GM23248 (cell line): ENCODE data around the gene TEN1. TPM values are rescaled to one million over a fixed set of nuclear protein-coding genes. Genes with fewer than 3 reads are reported as not detected.
A peak's percentile ranks its signal among the peaks of the same experiment; 100 is the strongest.

Experiments
- DNase-seq: peaks from one replicate; pipeline ENCODE4 v3.0.0-alpha.2; 2015
- H2AFZ ChIP-seq: fragments of 200-600 bp; sonication (generic); 2 replicates; pipeline ENCODE4 v1.6.1; 2016; ENCODE audit warnings: antibody characterized with exemption
- H3F3A ChIP-seq: fragments of 200-600 bp; sonication (generic); 2 replicates; pipeline ENCODE4 v1.6.1; 2016; ENCODE audit warnings: mild to moderate bottlenecking, antibody characterized with exemption, mixed run types; ENCODE audit not compliant: insufficient read depth
- H3K27ac ChIP-seq: fragments of 200-600 bp; sonication (generic); 2 replicates; pipeline ENCODE4 v1.5.1; 2016; ENCODE audit warnings: mild to moderate bottlenecking
- H3K27me3 ChIP-seq: fragments of 200-600 bp; sonication (generic); replicated peaks from 2 replicates; pipeline ENCODE4 v1.6.1; 2016; ENCODE audit warnings: mild to moderate bottlenecking; ENCODE audit not compliant: insufficient read depth
- H3K36me3 ChIP-seq: fragments of 200-600 bp; sonication (generic); 2 replicates; pipeline ENCODE4 v1.6.1; 2016; ENCODE audit warnings: low read depth, mild to moderate bottlenecking
- H3K4me1 ChIP-seq: fragments of 200-600 bp; sonication (generic); 2 replicates; pipeline ENCODE4 v1.6.1; 2016; ENCODE audit warnings: mild to moderate bottlenecking; ENCODE audit not compliant: insufficient read depth
- H3K4me2 ChIP-seq: fragments of 200-600 bp; sonication (generic); one replicate; pipeline ENCODE4 v1.6.1; 2016; ENCODE audit warnings: mild to moderate bottlenecking; ENCODE audit not compliant: unreplicated experiment
- H3K4me3 ChIP-seq: fragments of 200-600 bp; sonication (generic); 2 replicates; pipeline ENCODE4 v1.5.1; 2016; ENCODE audit warnings: mild to moderate bottlenecking
- H3K79me2 ChIP-seq: fragments of 200-600 bp; sonication (generic); 2 replicates; pipeline ENCODE4 v1.6.1; 2016; ENCODE audit warnings: mild to moderate bottlenecking; ENCODE audit not compliant: insufficient read depth
- H3K9ac ChIP-seq: fragments of 200-600 bp; sonication (generic); 2 replicates; pipeline ENCODE4 v1.6.1; 2016; ENCODE audit warnings: mild to moderate bottlenecking
- H3K9me2 ChIP-seq: fragments of 200-600 bp; sonication (generic); 2 replicates; pipeline ENCODE4 v1.6.1; 2016; ENCODE audit warnings: mixed run types, mild to moderate bottlenecking, moderate library complexity; ENCODE audit not compliant: insufficient read depth
- H3K9me3 ChIP-seq: fragments of 200-600 bp; sonication (generic); one replicate; pipeline ENCODE4 v1.6.1; 2017; ENCODE audit warnings: low read depth
- H4K20me1 ChIP-seq: fragments of 200-600 bp; sonication (generic); 2 replicates; pipeline ENCODE4 v1.6.0; 2016; ENCODE audit not compliant: insufficient read depth
- EZH2 ChIP-seq: fragments of 200-600 bp; sonication (generic); IDR thresholded peaks from 2 replicates; pipeline ENCODE4 v1.6.1; 2018; ENCODE audit warnings: antibody characterized with exemption, mild to moderate bottlenecking; ENCODE audit not compliant: insufficient read depth, poor library complexity, severe bottlenecking
- EZH2phosphoT487 ChIP-seq: fragments of 200-600 bp; sonication (generic); IDR thresholded peaks from 2 replicates; pipeline ENCODE4 v1.6.1; 2018; ENCODE audit warnings: antibody characterized with exemption, moderate library complexity, mild to moderate bottlenecking, low read depth; ENCODE audit not compliant: insufficient read depth
- WGBS, 2 experiments: methylation state at CpG; one replicate each; pipeline ENCODE4 v1.1.6; 2015 to 2017; ENCODE audit warnings: low lambda C conversion rate in 2 of 2, low coverage in 1 of 2; ENCODE audit errors: missing lambda C conversion rate in 2 of 2; 5-methylcytosine and 5-hydroxymethylcytosine counted together
- in situ Hi-C: fragments of 300-500 bp; cut with MboI; formaldehyde crosslinking; loops from 2 replicates; pipeline ENCODE4 v1.15.0; 2020
- polyA plus RNA-seq: library from polyadenylated mRNA; unstranded; fragments of >200 nt; fragmentation: Nextera tagmentation; extraction: Ambion mirVana; gene quantifications from 2 replicates; pipeline ENCODE4 v1.2.1, GENCODE V29; 2016
- total RNA-seq: library from RNA; depleted of rRNA; stranded (reverse); fragments of >200 nt; shearing (Covaris generic); gene quantifications from 2 replicates; pipeline ENCODE4 v1.2.3, GENCODE V29; 2014

The TEN1 gene
- total and polyA plus RNA-seq, 2 experiments from 2014 or later, result 19.5 to 21.2 TPM

GRCh38 chr17:76046064-76046463 lies 67.0 kb downstream of the TEN1 start:
- no peak overlapping the region for H3K4me3 ChIP-seq
- no peaks in the 10 kb centered on the region for H3F3A ChIP-seq
- H3K9me2 ChIP-seq, result no peaks in the 10 kb centered on the region
- no peak for TF ChIP-seq EZH2phosphoT487
- TF ChIP-seq EZH2, result no peak
- no peak overlapping the region for H3K4me2 ChIP-seq
- no peak overlapping the region for H3K9ac ChIP-seq
- H3K4me1 ChIP-seq, result no peaks in the 10 kb centered on the region
- peaks cover 12% of the 10 kb centered on the region for H3K79me2 ChIP-seq
- 81 to 84% methylated on average over 7 to 8 of the region's 8 CpGs for WGBS, 2 experiments
- H3K27ac ChIP-seq, result no peak overlapping the region
- H3K36me3 ChIP-seq, result peaks cover 57% of the 10 kb centered on the region
- H3K27me3 ChIP-seq, result no peaks in the 10 kb centered on the region
- H2AFZ ChIP-seq, result no peak overlapping the region
- no peaks in the 10 kb centered on the region for H4K20me1 ChIP-seq
- DNase-seq, result no peak
- in situ Hi-C loops, result no loop called here
- no peaks in the 10 kb centered on the region for H3K9me3 ChIP-seq

- no peak overlapping the region for H3K4me2 ChIP-seq
- no peaks in the 10 kb centered on the region for H3K27me3 ChIP-seq
- H3F3A ChIP-seq, result no peaks in the 10 kb centered on the region
- DNase-seq, result no peak
- in situ Hi-C loops, result no loop called here
- no peaks in the 10 kb centered on the region for H3K4me1 ChIP-seq
- H3K9me2 ChIP-seq, result no peaks in the 10 kb centered on the region
- H3K36me3 ChIP-seq, result peaks cover 69% of the 10 kb centered on the region
- no peak overlapping the region for H2AFZ ChIP-seq
- WGBS, 2 experiments, result 78 to 79% methylated on average over 9 of the region's 9 CpGs
- no peaks in the 10 kb centered on the region for H3K9me3 ChIP-seq
- no peak overlapping the region for H3K9ac ChIP-seq
- no peaks in the 10 kb centered on the region for H4K20me1 ChIP-seq
- H3K4me3 ChIP-seq, result no peak overlapping the region
- no peak overlapping the region for H3K27ac ChIP-seq
- TF ChIP-seq EZH2 (no peak), EZH2phosphoT487 (no peak)
- H3K79me2 ChIP-seq, result peaks cover 30% of the 10 kb centered on the region
Measured at GRCh38 chr17:76048025-76048605, 69.1 kb downstream of the TEN1 start.

- Histone ChIP-seq H3K4me1 (peaks cover 2% of the 10 kb centered on the region; the same call in 1 of the 2 replicates), H3K36me3 (peaks cover 67% of the 10 kb centered on the region), H2AFZ (no peak overlapping the region), H3K4me2 (no peak overlapping the region), H3K27ac (no peak overlapping the region), H3K4me3 (no peak overlapping the region), H3K9ac (no peak overlapping the region), H3K9me3 (no peaks in the 10 kb centered on the region), H3K9me2 (no peaks in the 10 kb centered on the region), H4K20me1 (no peaks in the 10 kb centered on the region), H3K27me3 (no peaks in the 10 kb centered on the region), H3F3A (no peaks in the 10 kb centered on the region; the same call in 1 of the 2 replicates), H3K79me2 (peaks cover 36% of the 10 kb centered on the region)
- DNase-seq, result peak; percentile 30
- TF ChIP-seq EZH2, result no peak
- no peak for TF ChIP-seq EZH2phosphoT487
- in situ Hi-C loops, result no loop called here
- 80 to 87% methylated on average over 9 of the region's 9 CpGs for WGBS, 2 experiments
Measured at GRCh38 chr17:76048711-76049110, 69.7 kb downstream of the TEN1 start.

GRCh38 chr17:76049239-76049638 lies 70.2 kb downstream of the TEN1 start:
- Histone ChIP-seq H3K4me3 (no peak overlapping the region), H3K36me3 (peaks cover 67% of the 10 kb centered on the region), H3K9ac (no peak overlapping the region), H3K27ac (no peak overlapping the region), H3K4me2 (no peak overlapping the region), H3K27me3 (no peaks in the 10 kb centered on the region), H3K9me3 (no peaks in the 10 kb centered on the region), H3K4me1 (peaks cover 4% of the 10 kb centered on the region; the same call in 1 of the 2 replicates), H4K20me1 (no peaks in the 10 kb centered on the region), H3F3A (no peaks in the 10 kb centered on the region; the same call in 1 of the 2 replicates), H2AFZ (no peak overlapping the region), H3K9me2 (no peaks in the 10 kb centered on the region), H3K79me2 (peaks cover 41% of the 10 kb centered on the region)
- DNase-seq, result no peak
- 84 to 87% methylated on average over 3 of the region's 3 CpGs for WGBS, 2 experiments
- no peak for TF ChIP-seq EZH2
- in situ Hi-C loops, result no loop called here
